GM12872 (cell line): ENCODE data around the gene NT5C2.

Source experiments
- TF ChIP-seq, protein P1 (sequence below): IDR thresholded peaks from 3 replicates; pipeline ENCODE4 v1.5.1; 2011; ENCODE audit warnings: low read depth, mild to moderate bottlenecking, low read length, moderate library complexity; ENCODE audit not compliant: insufficient read depth

NT5C2 gene

DNA sequence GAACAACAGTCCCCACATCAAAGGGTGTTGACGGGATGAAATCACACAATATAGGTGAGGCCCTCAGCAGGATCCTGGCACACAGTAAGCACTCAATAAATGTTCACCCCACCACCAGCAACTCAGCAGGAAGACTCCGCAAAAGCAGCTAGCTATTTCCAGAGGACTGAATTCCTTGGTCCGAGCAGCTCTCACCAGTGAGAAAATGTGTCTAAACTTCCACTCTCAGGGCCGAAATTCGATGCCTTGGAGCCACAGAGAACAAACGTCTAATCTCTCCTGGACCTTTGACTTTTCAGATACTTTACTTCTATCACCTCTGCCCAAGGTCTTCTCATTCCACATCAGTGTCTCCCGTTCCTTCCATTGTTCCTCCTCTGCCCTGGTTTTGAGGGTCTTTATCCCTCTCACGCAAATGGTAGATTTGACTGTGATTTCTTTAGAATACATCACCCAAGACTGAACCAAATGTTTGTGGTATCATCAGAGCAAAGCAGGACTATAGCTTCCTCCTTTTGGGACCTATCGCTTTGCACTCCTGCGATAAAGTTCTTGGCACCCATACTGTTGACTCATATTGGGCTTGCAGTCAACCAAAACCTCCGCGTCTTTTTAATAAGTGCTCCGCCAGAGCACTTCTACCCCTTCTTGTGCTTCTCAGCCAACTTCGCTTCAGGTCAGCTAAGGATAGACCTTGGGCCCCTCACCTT, 903 bp upstream of the NT5C2 start:
- TF ChIP-seq, protein P1, sequence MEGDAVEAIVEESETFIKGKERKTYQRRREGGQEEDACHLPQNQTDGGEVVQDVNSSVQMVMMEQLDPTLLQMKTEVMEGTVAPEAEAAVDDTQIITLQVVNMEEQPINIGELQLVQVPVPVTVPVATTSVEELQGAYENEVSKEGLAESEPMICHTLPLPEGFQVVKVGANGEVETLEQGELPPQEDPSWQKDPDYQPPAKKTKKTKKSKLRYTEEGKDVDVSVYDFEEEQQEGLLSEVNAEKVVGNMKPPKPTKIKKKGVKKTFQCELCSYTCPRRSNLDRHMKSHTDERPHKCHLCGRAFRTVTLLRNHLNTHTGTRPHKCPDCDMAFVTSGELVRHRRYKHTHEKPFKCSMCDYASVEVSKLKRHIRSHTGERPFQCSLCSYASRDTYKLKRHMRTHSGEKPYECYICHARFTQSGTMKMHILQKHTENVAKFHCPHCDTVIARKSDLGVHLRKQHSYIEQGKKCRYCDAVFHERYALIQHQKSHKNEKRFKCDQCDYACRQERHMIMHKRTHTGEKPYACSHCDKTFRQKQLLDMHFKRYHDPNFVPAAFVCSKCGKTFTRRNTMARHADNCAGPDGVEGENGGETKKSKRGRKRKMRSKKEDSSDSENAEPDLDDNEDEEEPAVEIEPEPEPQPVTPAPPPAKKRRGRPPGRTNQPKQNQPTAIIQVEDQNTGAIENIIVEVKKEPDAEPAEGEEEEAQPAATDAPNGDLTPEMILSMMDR, result no peak

DNA sequence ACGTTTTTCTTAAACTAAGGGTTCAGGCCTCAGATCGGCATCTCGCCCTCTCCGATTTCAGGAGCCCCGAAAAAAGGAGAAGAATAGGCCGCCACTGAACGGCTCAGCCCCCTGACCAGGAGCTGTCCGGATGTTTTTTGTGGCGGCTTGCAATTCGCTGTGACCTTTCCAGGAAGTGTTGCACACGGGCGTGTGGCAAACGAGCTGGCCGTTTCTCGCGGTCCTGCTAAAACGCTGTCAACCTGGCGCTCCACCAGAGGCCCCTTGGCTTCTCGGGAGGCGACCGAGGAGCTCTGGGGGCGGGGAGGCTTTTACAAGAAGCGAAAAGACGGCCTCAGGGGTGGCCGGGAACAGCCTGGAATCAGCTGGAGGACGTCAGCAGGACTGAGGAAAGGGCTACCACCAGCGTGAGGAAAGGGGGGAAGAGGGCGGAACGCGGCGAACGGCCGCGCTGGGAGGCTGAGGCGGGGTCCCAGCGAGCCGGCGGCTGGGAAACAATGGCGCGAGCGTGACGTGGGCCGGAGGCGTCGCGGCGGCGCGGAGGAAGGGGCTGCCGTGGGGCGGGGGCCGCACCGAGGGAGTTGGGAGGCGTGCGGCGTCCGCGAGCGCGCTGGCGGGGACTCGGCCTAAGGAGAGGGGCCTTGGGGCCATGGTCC, 493 bp downstream of the NT5C2 start:
- TF ChIP-seq, protein P1, result no peak

DNA sequence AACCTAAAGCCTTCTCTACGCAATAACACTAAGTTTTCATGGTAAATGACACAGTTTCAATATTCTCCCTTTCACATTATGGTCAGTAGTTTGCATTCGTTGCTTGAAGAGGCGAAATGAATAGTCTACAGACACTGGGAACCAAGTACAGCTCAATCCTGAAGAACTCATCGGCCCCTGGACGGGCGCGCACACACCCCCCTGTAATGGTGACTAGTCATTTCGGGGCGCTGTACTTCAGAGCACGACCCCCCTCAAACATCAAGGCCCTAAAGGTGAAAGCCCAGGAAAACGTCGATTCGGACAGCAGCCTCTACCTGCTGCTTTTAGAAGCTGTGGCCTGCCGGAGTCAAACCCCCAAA, 1.0 kb downstream of the NT5C2 start:
- TF ChIP-seq, protein P1, result no peak

DNA sequence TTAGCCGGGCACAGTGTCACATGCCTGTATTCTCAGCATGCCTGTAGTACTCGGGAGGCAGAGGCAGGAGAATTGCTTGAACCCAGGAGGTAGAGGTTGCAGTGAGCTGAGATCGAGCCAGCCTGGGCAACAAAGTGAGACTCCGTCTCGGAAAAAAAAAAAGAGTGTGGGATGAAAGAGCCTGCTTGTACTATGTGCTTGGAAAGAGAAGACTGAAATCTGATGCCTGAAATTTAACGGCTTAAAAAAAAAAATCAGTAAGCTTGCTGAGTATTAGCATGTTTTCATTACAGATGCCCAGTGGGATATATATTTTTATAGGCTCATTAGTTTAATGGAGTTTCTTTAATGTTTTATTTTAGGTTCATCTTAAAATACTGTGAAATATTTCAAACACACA, 4.2 kb downstream of the NT5C2 start:
- TF ChIP-seq, protein P1, result no peak

DNA sequence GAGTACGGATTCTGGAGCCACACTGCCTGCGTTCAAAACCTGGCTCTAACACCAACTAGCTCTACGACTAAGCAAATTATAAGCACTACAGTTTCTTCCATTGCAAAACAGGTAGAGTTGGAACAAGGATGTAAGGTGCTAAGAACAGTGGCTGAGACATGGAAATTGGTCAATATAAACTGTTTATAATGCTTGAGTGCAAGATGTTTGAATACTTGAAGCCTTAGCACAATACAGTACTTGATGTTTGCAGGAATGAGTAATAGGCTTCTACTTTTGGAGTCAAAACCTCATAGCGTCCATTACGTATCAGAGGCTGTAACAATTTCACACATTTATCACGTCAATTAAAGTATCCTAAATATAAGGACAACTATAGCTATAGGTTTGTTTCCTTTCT, 6.9 kb downstream of the NT5C2 start:
- TF ChIP-seq, protein P1, result no peak

DNA sequence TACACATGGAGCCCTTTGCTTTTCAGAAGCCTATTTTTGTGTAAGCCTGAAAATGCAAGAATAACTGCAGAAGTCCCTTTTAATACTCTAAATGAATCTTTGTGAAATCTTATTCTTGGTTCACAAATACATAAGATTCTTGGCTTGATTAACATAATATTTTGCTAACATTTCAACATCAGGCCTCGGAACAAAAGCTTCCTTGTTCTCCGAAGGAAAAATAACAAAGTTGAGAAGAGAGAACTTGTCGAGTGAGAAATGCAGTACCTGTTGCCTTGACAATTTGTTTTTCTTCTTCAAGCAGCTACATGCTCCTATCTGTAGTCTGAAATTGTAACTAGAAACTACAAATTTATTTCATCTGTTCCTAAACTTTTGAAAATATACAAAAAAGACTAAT, 8.5 kb downstream of the NT5C2 start:
- TF ChIP-seq, protein P1, result no peak

DNA sequence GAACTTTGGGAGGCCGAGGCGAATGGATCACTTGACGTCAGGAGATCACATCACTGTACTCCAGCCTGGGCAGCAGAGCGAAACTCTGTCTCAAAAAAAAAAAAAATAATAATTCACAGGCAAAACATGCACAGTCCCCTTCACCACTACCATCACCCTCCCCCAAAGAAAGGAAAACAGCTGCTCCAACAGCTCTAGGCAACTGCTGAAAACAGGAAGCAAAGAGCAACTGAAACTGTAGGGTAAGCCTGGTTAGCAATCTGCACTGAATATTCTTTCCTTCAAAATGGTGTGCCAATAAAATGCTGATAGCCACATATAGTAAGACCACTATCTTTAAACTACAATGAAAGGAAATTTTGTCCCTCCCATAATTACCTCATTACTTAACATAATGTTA, 11.8 kb downstream of the NT5C2 start:
- TF ChIP-seq, protein P1, result no peak
